Prostate gland (tissue), 2 donors: Measurements from ENCODE around the gene FIBIN. TPM values are rescaled to one million over a fixed set of nuclear protein-coding genes. Genes with fewer than 3 reads are reported as not detected.
A peak's percentile ranks its signal among the peaks of the same experiment; 100 is the strongest.
"Not testable (repeated sequence)": the region's sequence is repeated elsewhere in the genome, so short reads cannot be mapped to it uniquely, and the experiment has no call there.

Experiments used
- DNase-seq: peaks from one replicate; pipeline ENCODE4 v3.0.0-alpha.2; 2019; ENCODE audit warnings: low spot score
- H3K27ac ChIP-seq, 2 donors: fragments of 200-600 bp; sonication (generic); 2 replicates each; pipeline ENCODE4 v1.5.1; 2017 to 2019
- H3K27me3 ChIP-seq: fragments of 200-600 bp; sonication (generic); replicated peaks from 2 replicates; pipeline ENCODE4 v1.5.1; 2019; ENCODE audit not compliant: insufficient read depth
- H3K36me3 ChIP-seq, 2 donors: fragments of 200-600 bp; sonication (generic); 1 replicate in 1 of 2; 2 replicates in 1 of 2; pipeline versions ENCODE4 v1.5.1 to v1.8.1; 2017 to 2019
- H3K4me1 ChIP-seq: fragments of 200-600 bp; sonication (generic); replicated peaks from 2 replicates; pipeline ENCODE4 v1.5.1; 2019
- H3K4me3 ChIP-seq, 2 donors: fragments of 200-600 bp; sonication (generic); 2 replicates each; pipeline ENCODE4 v1.5.1; 2017 to 2019
- H3K9me3 ChIP-seq: fragments of 200-600 bp; sonication (generic); 2 replicates; pipeline ENCODE4 v1.5.1; 2017
- CTCF ChIP-seq, 4 experiments: fragments of 200-600 bp in 2 of 4; fragments of 450-650 bp in 2 of 4; sonication (generic) in 2 of 4; IDR thresholded peaks; 1 replicate in 3 of 4; 2 replicates in 1 of 4; pipeline ENCODE4 v1.5.1; 2016 to 2019; ENCODE audit warnings: antibody characterized with exemption in 4 of 4, mild to moderate bottlenecking in 2 of 4, moderate library complexity in 2 of 4
- POLR2A ChIP-seq: fragments of 450-650 bp; IDR thresholded peaks from one replicate; pipeline ENCODE4 v1.6.1; 2016; ENCODE audit warnings: antibody characterized with exemption, mild to moderate bottlenecking
- POLR2AphosphoS5 ChIP-seq: sonication (generic); formaldehyde crosslinking; IDR thresholded peaks from one replicate; pipeline ENCODE4 v1.6.1; 2017; ENCODE audit warnings: antibody characterized with exemption
- WGBS: methylation state at CpG from one replicate; pipeline ENCODE4 v1.1.5; 2018; 5-methylcytosine and 5-hydroxymethylcytosine counted together
- intact Hi-C: fragments of 100-400 bp; cut with DNase I; formaldehyde crosslinking; loops from one replicate; pipeline ENCODE4 v1.14.2; 2022
- total RNA-seq, 2 donors: library from RNA; depleted of rRNA; stranded (reverse); fragments of >200 nt; gene quantifications; one replicate each; pipeline ENCODE4 v1.1.0, GENCODE V29; 2016

Gene FIBIN
- total RNA-seq, 2 donors from 2014 or later, result 5.7 to 13.4 TPM

- no peak overlapping the region for H3K27ac ChIP-seq
- 25% methylated on average over 1 of the region's 1 CpG for WGBS
- no peaks in the 10 kb centered on the region for H3K9me3 ChIP-seq
- H3K36me3 ChIP-seq, result no peaks in the 10 kb centered on the region
- no peaks in the 10 kb centered on the region for H3K27me3 ChIP-seq
- no peaks in the 10 kb centered on the region for H3K4me1 ChIP-seq
- H3K4me3 ChIP-seq, result peak overlapping the region in 1 of 2 donors; percentile 31
- no peak for TF ChIP-seq POLR2AphosphoS5
- no peak for TF ChIP-seq POLR2A
- TF ChIP-seq CTCF (IDR thresholded peaks at IDR 0.05), result no peak
- intact Hi-C loops, result loop anchor here (10.0 kb wide), 1 partner anchor 241 kb away; no protein-coding TSS in a partner anchor
- DNase-seq, result no peak
Observed at GRCh38 chr11:26995701-26996460, 2.0 kb downstream of the FIBIN start.

- no peak overlapping the region for H3K27ac ChIP-seq
- intact Hi-C loops, result loop anchor here (10.0 kb wide), 1 partner anchor 243 kb away; no protein-coding TSS in a partner anchor
- H3K4me1 ChIP-seq, result no peaks in the 10 kb centered on the region
- no peak overlapping the region for H3K4me3 ChIP-seq
- TF ChIP-seq POLR2AphosphoS5 (no peak), POLR2A (no peak), CTCF (IDR thresholded peaks at IDR 0.05) (no peak)
- no peaks in the 10 kb centered on the region for H3K9me3 ChIP-seq
- 70% methylated on average over 2 of the region's 2 CpGs for WGBS
- H3K36me3 ChIP-seq, result no peaks in the 10 kb centered on the region
- no peaks in the 10 kb centered on the region for H3K27me3 ChIP-seq
- no peak for DNase-seq
Observed at GRCh38 chr11:26997378-26997777, 3.5 kb downstream of the FIBIN start.

GRCh38 chr11:27001136-27001730, 7.3 kb downstream of the FIBIN start:
- H3K27ac ChIP-seq, H3K36me3 ChIP-seq, H3K4me3 ChIP-seq, H3K27me3 ChIP-seq, DNase-seq, H3K4me1 ChIP-seq, H3K9me3 ChIP-seq, intact Hi-C loops: not testable (repeated sequence)
- WGBS, result 41% methylated on average over 4 of the region's 4 CpGs

GRCh38 chr11:27002431-27002830, 8.5 kb downstream of the FIBIN start:
- H3K36me3 ChIP-seq, result no peaks in the 10 kb centered on the region
- no peaks in the 10 kb centered on the region for H3K4me1 ChIP-seq
- no peak for DNase-seq
- no peaks in the 10 kb centered on the region for H3K9me3 ChIP-seq
- no peaks in the 10 kb centered on the region for H3K27me3 ChIP-seq
- intact Hi-C loops, result no loop called here
- H3K27ac ChIP-seq, result no peak overlapping the region
- WGBS, result 73% methylated on average over 3 of the region's 3 CpGs
- no peak overlapping the region for H3K4me3 ChIP-seq
- TF ChIP-seq POLR2AphosphoS5 (no peak), CTCF (IDR thresholded peaks at IDR 0.05) (no peak), POLR2A (no peak)

GRCh38 chr11:27002838-27003237, 8.9 kb downstream of the FIBIN start:
- no peaks in the 10 kb centered on the region for H3K27me3 ChIP-seq
- WGBS, result 55% methylated on average over 4 of the region's 4 CpGs
- H3K27ac ChIP-seq, result no peak overlapping the region
- H3K36me3 ChIP-seq, result no peaks in the 10 kb centered on the region
- intact Hi-C loops, result no loop called here
- no peaks in the 10 kb centered on the region for H3K9me3 ChIP-seq
- H3K4me3 ChIP-seq, result no peak overlapping the region
- no peak for TF ChIP-seq POLR2AphosphoS5
- no peak for TF ChIP-seq CTCF (IDR thresholded peaks at IDR 0.05)
- no peak for TF ChIP-seq POLR2A
- no peak for DNase-seq
- no peaks in the 10 kb centered on the region for H3K4me1 ChIP-seq
